HG03103 (cell line): Measurements from ENCODE around the gene BCL2L13.
"Not testable (repeated sequence)": the region's sequence is repeated elsewhere in the genome, so short reads cannot be mapped to it uniquely, and the experiment has no call there.

Experiments
- ATAC-seq: cut with Tn5 transposase; IDR thresholded peaks from one replicate; pipeline ENCODE4 v1.9.1; 2021; ENCODE audit warnings: low read depth; ENCODE audit not compliant: unreplicated experiment

The BCL2L13 gene

GRCh38 chr22:17749605-17750395 is 111.2 kb downstream of the BCL2L13 start:
- ATAC-seq, result no peak

- no peak for ATAC-seq
These were observed 113.0 kb downstream of the BCL2L13 start for GRCh38 chr22:17751596-17751995.

GRCh38 chr22:17753401-17753989 is 114.9 kb downstream of the BCL2L13 start:
- ATAC-seq, result no peak

- ATAC-seq, result no peak
These were observed 115.8 kb downstream of the BCL2L13 start for GRCh38 chr22:17754233-17754925.

GRCh38 chr22:17761138-17761488 is 122.6 kb downstream of the BCL2L13 start:
- ATAC-seq, result no peak

GRCh38 chr22:17763442-17763841 is 124.9 kb downstream of the BCL2L13 start:
- not testable (repeated sequence) for ATAC-seq

- ATAC-seq, result no peak
These were observed 125.5 kb downstream of the BCL2L13 start for GRCh38 chr22:17764036-17764435.

GRCh38 chr22:17764852-17765251 is 126.3 kb downstream of the BCL2L13 start:
- ATAC-seq, result not testable (repeated sequence)

GRCh38 chr22:17767233-17768065 is 128.9 kb downstream of the BCL2L13 start:
- ATAC-seq, result peak; percentile 60

- ATAC-seq, result no peak
These were observed 130.6 kb downstream of the BCL2L13 start for GRCh38 chr22:17769013-17769715.

GRCh38 chr22:17769716-17770082 is 131.1 kb downstream of the BCL2L13 start:
- no peak for ATAC-seq

- no peak for ATAC-seq
These were observed 131.9 kb downstream of the BCL2L13 start for GRCh38 chr22:17770180-17771077.

- no peak for ATAC-seq
These were observed 133.8 kb downstream of the BCL2L13 start for GRCh38 chr22:17772249-17772957.

GRCh38 chr22:17772958-17773605 is 134.5 kb downstream of the BCL2L13 start:
- no peak for ATAC-seq

GRCh38 chr22:17773606-17774205 is 135.1 kb downstream of the BCL2L13 start:
- ATAC-seq, result no peak

- ATAC-seq, result no peak
These were observed 135.8 kb downstream of the BCL2L13 start, which contains the start of gene BID for GRCh38 chr22:17774206-17774925. Gene BID (minus strand): TSS chr22:17774469. CDS start chr22:17750116, 24,353 bp downstream.
